HepG2 (cell line): ENCODE results near the gene BIRC5. TPM values are rescaled to one million over a fixed set of nuclear protein-coding genes. Genes with fewer than 3 reads are reported as not detected.

Experiments used
- DNMT1 ChIP-seq: sonication (generic); formaldehyde crosslinking; IDR thresholded peaks from 2 replicates; pipeline ENCODE4 v1.5.1; 2020; ENCODE audit warnings: mild to moderate bottlenecking, missing genetic modification reagents
- FOXK1 ChIP-seq: sonication (generic); formaldehyde crosslinking; IDR thresholded peaks from 2 replicates; pipeline ENCODE4 v1.4.0; 2020; ENCODE audit warnings: low read depth, missing genetic modification reagents, borderline replicate concordance
- GATAD2A ChIP-seq: IDR thresholded peaks from 2 replicates; pipeline ENCODE4 v1.6.1; 2016
- JARID2 ChIP-seq: sonication (generic); formaldehyde crosslinking; IDR thresholded peaks from 2 replicates; pipeline ENCODE4 v1.8.1; 2023; ENCODE audit warnings: missing genetic modification reagents, inconsistent platforms; ENCODE audit not compliant: insufficient replicate concordance
- LCORL ChIP-seq, 2 experiments: fragments of 450-650 bp in 1 of 2; sonication (generic) in 1 of 2; formaldehyde crosslinking in 1 of 2; IDR thresholded peaks; 2 replicates each; pipeline versions ENCODE4 v1.5.0 to v1.6.1; 2017 to 2020; ENCODE audit warnings: antibody characterized with exemption in 1 of 2, missing genetic modification reagents in 1 of 2
- ONECUT2 ChIP-seq: sonication (generic); formaldehyde crosslinking; IDR thresholded peaks from 2 replicates; pipeline ENCODE4 v1.4.0; 2020; ENCODE audit warnings: missing genetic modification reagents
- SALL1 ChIP-seq: sonication (generic); formaldehyde crosslinking; IDR thresholded peaks from 2 replicates; pipeline ENCODE4 v1.8.0; 2022; ENCODE audit warnings: mild to moderate bottlenecking, missing genetic modification reagents
- SOX6 ChIP-seq, 2 experiments: fragments of 450-650 bp in 1 of 2; sonication (generic) in 1 of 2; formaldehyde crosslinking in 1 of 2; IDR thresholded peaks; 2 replicates each; pipeline versions ENCODE4 v1.4.0 to v1.6.1; 2017 to 2020; ENCODE audit warnings: antibody characterized with exemption in 1 of 2, mild to moderate bottlenecking in 1 of 2, missing genetic modification reagents in 1 of 2
- TCF7L2 ChIP-seq: IDR thresholded peaks from 2 replicates; pipeline ENCODE4 v1.6.1; 2011; ENCODE audit warnings: mild to moderate bottlenecking, low read depth, low read length, moderate library complexity
- ZBTB2 ChIP-seq: sonication (generic); formaldehyde crosslinking; IDR thresholded peaks from 2 replicates; pipeline ENCODE4 v1.8.0; 2022; ENCODE audit warnings: low read depth, missing genetic modification reagents
- ZMYM3 ChIP-seq: sonication (generic); formaldehyde crosslinking; IDR thresholded peaks from 2 replicates; pipeline ENCODE4 v1.5.1; 2020; ENCODE audit warnings: mild to moderate bottlenecking, missing genetic modification reagents
- ZNF282 ChIP-seq: fragments of 450-650 bp; IDR thresholded peaks from 2 replicates; pipeline ENCODE4 v1.6.1; 2018; ENCODE audit not compliant: partially characterized antibody
- ZNF619 ChIP-seq: sonication (generic); formaldehyde crosslinking; IDR thresholded peaks from 2 replicates; pipeline ENCODE4 v1.4.0; 2020; ENCODE audit warnings: mild to moderate bottlenecking, missing genetic modification reagents
- ZNF746 ChIP-seq: sonication (generic); formaldehyde crosslinking; IDR thresholded peaks from 2 replicates; pipeline ENCODE4 v1.8.0; 2022; ENCODE audit warnings: mild to moderate bottlenecking, missing genetic modification reagents
- polyA plus RNA-seq, 8 experiments: library from polyadenylated mRNA; depleted of rRNA in 3 of 8; stranded (reverse) in 7 of 8; unstranded in 1 of 8; fragments of >200 nt; fragmentation: Illumina TruSeq in 4 of 8; extraction: Trizol in 4 of 8; gene quantifications; 2 replicates each; pipeline versions ENCODE4 v1.2.1 to v1.2.3, GENCODE V29; 2011 to 2016; ENCODE audit warnings: low read depth in 4 of 8, missing spikeins in 1 of 8, mixed read lengths in 1 of 8; ENCODE audit not compliant: insufficient read depth in 1 of 8
- total RNA-seq, 5 experiments: library from RNA; depleted of rRNA; stranded (reverse); fragments of >200 nt; fragmentation: Illumina TruSeq; extraction: Trizol; gene quantifications; 2 replicates each; pipeline ENCODE4 v1.2.3, GENCODE V29; 2016; ENCODE audit warnings: low read depth in 1 of 5
- TF ChIP-seq, protein P1 (sequence below): sonication (generic); formaldehyde crosslinking; IDR thresholded peaks from 2 replicates; pipeline ENCODE4 v1.4.0; 2020; ENCODE audit warnings: low read depth, missing genetic modification reagents
- TF ChIP-seq, protein P2 (sequence below): IDR thresholded peaks from 2 replicates; pipeline ENCODE4 v1.6.1; 2016; ENCODE audit warnings: missing genetic modification reagents, missing compliant biosample characterization
- TF ChIP-seq, protein P3 (sequence below): sonication (generic); formaldehyde crosslinking; IDR thresholded peaks from 2 replicates; pipeline ENCODE4 v1.4.0; 2020; ENCODE audit warnings: missing genetic modification reagents, borderline replicate concordance

Gene BIRC5
- total and polyA plus RNA-seq, 2 of the 13 experiments (the other 11 are each of a cell fraction or from before 2014, with no cell fraction given) = 30.3 to 135 TPM

GRCh38 chr17:78263063-78263735 is 49.1 kb downstream of the BIRC5 start (continued):
- 0 out of 2 replicates have a peak, but pooled peaks have one; percentile 49 for TF ChIP-seq FOXK1
- TF ChIP-seq, protein P1, sequence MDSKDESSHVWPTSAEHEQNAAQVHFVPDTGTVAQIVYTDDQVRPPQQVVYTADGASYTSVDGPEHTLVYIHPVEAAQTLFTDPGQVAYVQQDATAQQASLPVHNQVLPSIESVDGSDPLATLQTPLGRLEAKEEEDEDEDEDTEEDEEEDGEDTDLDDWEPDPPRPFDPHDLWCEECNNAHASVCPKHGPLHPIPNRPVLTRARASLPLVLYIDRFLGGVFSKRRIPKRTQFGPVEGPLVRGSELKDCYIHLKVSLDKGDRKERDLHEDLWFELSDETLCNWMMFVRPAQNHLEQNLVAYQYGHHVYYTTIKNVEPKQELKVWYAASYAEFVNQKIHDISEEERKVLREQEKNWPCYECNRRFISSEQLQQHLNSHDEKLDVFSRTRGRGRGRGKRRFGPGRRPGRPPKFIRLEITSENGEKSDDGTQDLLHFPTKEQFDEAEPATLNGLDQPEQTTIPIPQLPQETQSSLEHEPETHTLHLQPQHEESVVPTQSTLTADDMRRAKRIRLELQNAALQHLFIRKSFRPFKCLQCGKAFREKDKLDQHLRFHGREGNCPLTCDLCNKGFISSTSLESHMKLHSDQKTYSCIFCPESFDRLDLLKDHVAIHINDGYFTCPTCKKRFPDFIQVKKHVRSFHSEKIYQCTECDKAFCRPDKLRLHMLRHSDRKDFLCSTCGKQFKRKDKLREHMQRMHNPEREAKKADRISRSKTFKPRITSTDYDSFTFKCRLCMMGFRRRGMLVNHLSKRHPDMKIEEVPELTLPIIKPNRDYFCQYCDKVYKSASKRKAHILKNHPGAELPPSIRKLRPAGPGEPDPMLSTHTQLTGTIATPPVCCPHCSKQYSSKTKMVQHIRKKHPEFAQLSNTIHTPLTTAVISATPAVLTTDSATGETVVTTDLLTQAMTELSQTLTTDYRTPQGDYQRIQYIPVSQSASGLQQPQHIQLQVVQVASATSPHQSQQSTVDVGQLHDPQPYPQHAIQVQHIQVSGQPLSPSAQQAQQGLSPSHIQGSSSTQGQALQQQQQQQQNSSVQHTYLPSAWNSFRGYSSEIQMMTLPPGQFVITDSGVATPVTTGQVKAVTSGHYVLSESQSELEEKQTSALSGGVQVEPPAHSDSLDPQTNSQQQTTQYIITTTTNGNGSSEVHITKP (CRISPR knock-in tag) = peak; percentile 23; the same call in 1 of the 2 replicates
- 0 out of 2 replicates have a peak, but pooled peaks have one; percentile 31 for TF ChIP-seq ZNF746 (CRISPR knock-in tag)
- no peak for TF ChIP-seq DNMT1 (CRISPR knock-in tag)
- TF ChIP-seq, protein P2, sequence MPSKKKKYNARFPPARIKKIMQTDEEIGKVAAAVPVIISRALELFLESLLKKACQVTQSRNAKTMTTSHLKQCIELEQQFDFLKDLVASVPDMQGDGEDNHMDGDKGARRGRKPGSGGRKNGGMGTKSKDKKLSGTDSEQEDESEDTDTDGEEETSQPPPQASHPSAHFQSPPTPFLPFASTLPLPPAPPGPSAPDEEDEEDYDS (CRISPR knock-in tag) = peak; percentile 37; the same call in 1 of the 2 replicates
- 0 out of 2 replicates have a peak, but pooled peaks have one; percentile 37 for TF ChIP-seq ZMYM3 (CRISPR knock-in tag)
- TF ChIP-seq ZNF619 (CRISPR knock-in tag) = no peak
- TF ChIP-seq, protein P3, sequence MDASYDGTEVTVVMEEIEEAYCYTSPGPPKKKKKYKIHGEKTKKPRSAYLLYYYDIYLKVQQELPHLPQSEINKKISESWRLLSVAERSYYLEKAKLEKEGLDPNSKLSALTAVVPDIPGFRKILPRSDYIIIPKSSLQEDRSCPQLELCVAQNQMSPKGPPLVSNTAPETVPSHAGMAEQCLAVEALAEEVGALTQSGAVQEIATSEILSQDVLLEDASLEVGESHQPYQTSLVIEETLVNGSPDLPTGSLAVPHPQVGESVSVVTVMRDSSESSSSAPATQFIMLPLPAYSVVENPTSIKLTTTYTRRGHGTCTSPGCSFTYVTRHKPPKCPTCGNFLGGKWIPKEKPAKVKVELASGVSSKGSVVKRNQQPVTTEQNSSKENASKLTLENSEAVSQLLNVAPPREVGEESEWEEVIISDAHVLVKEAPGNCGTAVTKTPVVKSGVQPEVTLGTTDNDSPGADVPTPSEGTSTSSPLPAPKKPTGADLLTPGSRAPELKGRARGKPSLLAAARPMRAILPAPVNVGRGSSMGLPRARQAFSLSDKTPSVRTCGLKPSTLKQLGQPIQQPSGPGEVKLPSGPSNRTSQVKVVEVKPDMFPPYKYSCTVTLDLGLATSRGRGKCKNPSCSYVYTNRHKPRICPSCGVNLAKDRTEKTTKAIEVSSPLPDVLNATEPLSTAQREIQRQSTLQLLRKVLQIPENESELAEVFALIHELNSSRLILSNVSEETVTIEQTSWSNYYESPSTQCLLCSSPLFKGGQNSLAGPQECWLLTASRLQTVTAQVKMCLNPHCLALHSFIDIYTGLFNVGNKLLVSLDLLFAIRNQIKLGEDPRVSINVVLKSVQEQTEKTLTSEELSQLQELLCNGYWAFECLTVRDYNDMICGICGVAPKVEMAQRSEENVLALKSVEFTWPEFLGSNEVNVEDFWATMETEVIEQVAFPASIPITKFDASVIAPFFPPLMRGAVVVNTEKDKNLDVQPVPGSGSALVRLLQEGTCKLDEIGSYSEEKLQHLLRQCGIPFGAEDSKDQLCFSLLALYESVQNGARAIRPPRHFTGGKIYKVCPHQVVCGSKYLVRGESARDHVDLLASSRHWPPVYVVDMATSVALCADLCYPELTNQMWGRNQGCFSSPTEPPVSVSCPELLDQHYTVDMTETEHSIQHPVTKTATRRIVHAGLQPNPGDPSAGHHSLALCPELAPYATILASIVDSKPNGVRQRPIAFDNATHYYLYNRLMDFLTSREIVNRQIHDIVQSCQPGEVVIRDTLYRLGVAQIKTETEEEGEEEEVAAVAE (CRISPR knock-in tag) = 0 out of 2 replicates have a peak, but pooled peaks have one; percentile 54
- no peak for TF ChIP-seq LCORL (IDR thresholded peaks at IDR 0.05)
- peak; percentile 80 for TF ChIP-seq LCORL (CRISPR knock-in tag; IDR thresholded peaks at IDR 0.05)
- peak; percentile 71 for TF ChIP-seq GATAD2A
- TF ChIP-seq SALL1 (CRISPR knock-in tag) = peak; percentile 74
- TF ChIP-seq SOX6 (IDR thresholded peaks at IDR 0.05) = no peak
- 0 out of 2 replicates have a peak, but pooled peaks have one; percentile 40 for TF ChIP-seq SOX6 (CRISPR knock-in tag; IDR thresholded peaks at IDR 0.05)
- peak; percentile 21 for TF ChIP-seq JARID2 (CRISPR knock-in tag)
- TF ChIP-seq TCF7L2 = no peak
- TF ChIP-seq ZNF282 = no peak
- TF ChIP-seq ONECUT2 = no peak
- TF ChIP-seq ZBTB2 (CRISPR knock-in tag) = no peak
